Lower leg skin (tissue), 4 donors: ENCODE results near the gene RAB15. TPM values are rescaled to one million over a fixed set of nuclear protein-coding genes. Genes with fewer than 3 reads are reported as not detected.

Experiments used
- DNase-seq, 2 donors: peaks; one replicate each; pipeline ENCODE4 v3.0.0-alpha.2; 2019; ENCODE audit warnings: low spot score in 2 of 2
- H3K4me3 ChIP-seq: fragments of 200-600 bp; sonication (generic); 2 replicates; pipeline ENCODE4 v1.5.1; 2017; ENCODE audit warnings: mild to moderate bottlenecking, low read depth; ENCODE audit not compliant: poor library complexity, severe bottlenecking
- CTCF ChIP-seq, 3 donors: fragments of 450-650 bp; IDR thresholded peaks; one replicate each; pipeline ENCODE4 v1.5.1; 2016; ENCODE audit warnings: antibody characterized with exemption in 3 of 3, mild to moderate bottlenecking in 3 of 3, moderate library complexity in 2 of 3
- POLR2A ChIP-seq, 2 donors: fragments of 450-650 bp; IDR thresholded peaks; one replicate each; pipeline ENCODE4 v1.6.1; 2016 to 2017; ENCODE audit warnings: antibody characterized with exemption in 2 of 2, mild to moderate bottlenecking in 1 of 2, moderate library complexity in 1 of 2
- WGBS, 2 donors: methylation state at CpG; one replicate each; pipeline ENCODE4 v1.1.5; 2018; 5-methylcytosine and 5-hydroxymethylcytosine counted together
- intact Hi-C: fragments of 100-400 bp; cut with DNase I; formaldehyde crosslinking; loops from one replicate; pipeline ENCODE4 v1.15.0; 2023; ENCODE audit warnings: low total_unique reads
- total RNA-seq, 4 donors: library from RNA; depleted of rRNA; stranded (reverse); fragments of >200 nt; gene quantifications; one replicate each; pipeline ENCODE4 v1.1.0, GENCODE V29; 2016

The RAB15 gene
- 1 to 10 TPM; 5.5 to 9.4 (median 7.2) TPM for total RNA-seq

- no peak for DNase-seq
- intact Hi-C loops = loop anchor here (10.0 kb wide), 1 partner anchor 147 kb away; no protein-coding TSS in a partner anchor
- TF ChIP-seq POLR2A (IDR thresholded peaks at IDR 0.05) = no peak
- TF ChIP-seq CTCF (IDR thresholded peaks at IDR 0.05) = no peak
- WGBS, 2 donors = 0 to 1% methylated on average over 17 to 27 of the region's 96 CpGs
- H3K4me3 ChIP-seq = peak within 1 kb of the TSS; percentile 33
These were observed at the start of gene RAB15 for GRCh38 chr14:64971943-64972791. Gene RAB15, minus strand, starts transcription at chr14:64972336. Its CDS starts 260 bp downstream, at chr14:64972076.

GRCh38 chr14:65019944-65020566 is 47.9 kb upstream of the RAB15 start:
- no peak for TF ChIP-seq CTCF (IDR thresholded peaks at IDR 0.05)
- no peak for TF ChIP-seq POLR2A (IDR thresholded peaks at IDR 0.05)
- intact Hi-C loops = no loop called here
- no peak overlapping the region for H3K4me3 ChIP-seq
- 74 to 76% methylated on average over 9 of the region's 9 CpGs for WGBS, 2 donors
- DNase-seq = peak in 1 of 2 donors; percentile 64

- peak in 1 of 2 donors; percentile 78 for DNase-seq
- H3K4me3 ChIP-seq = no peak overlapping the region
- no peak for TF ChIP-seq POLR2A (IDR thresholded peaks at IDR 0.05)
- no peak for TF ChIP-seq CTCF (IDR thresholded peaks at IDR 0.05)
- WGBS, 2 donors = 85 to 89% methylated on average over 4 of the region's 4 CpGs
- intact Hi-C loops = no loop called here
These were observed 44.3 kb upstream of the RAB15 start for GRCh38 chr14:65016471-65016870.

GRCh38 chr14:65015391-65015790 is 43.3 kb upstream of the RAB15 start:
- no peak overlapping the region for H3K4me3 ChIP-seq
- WGBS, 2 donors = 93 to 95% methylated on average over 3 of the region's 3 CpGs
- DNase-seq = peak in 1 of 2 donors; percentile 62
- TF ChIP-seq POLR2A (IDR thresholded peaks at IDR 0.05) (no peak), CTCF (IDR thresholded peaks at IDR 0.05) (no peak)
- intact Hi-C loops = no loop called here

GRCh38 chr14:65012353-65012752 is 40.2 kb upstream of the RAB15 start:
- no peak overlapping the region for H3K4me3 ChIP-seq
- TF ChIP-seq CTCF (IDR thresholded peaks at IDR 0.05) (no peak), POLR2A (IDR thresholded peaks at IDR 0.05) (no peak)
- intact Hi-C loops = no loop called here
- DNase-seq = no peak
- 80 to 84% methylated on average over 4 of the region's 4 CpGs for WGBS, 2 donors
